Natural killer cell (primary cell): Measurements from ENCODE around the gene IL21. TPM values are rescaled to one million over a fixed set of nuclear protein-coding genes. Genes with fewer than 3 reads are reported as not detected.
"Not testable (repeated sequence)": the region's sequence is repeated elsewhere in the genome, so short reads cannot be mapped to it uniquely, and the experiment has no call there.

Experiments used
- ATAC-seq, 3 donors: fragments of 150-1000 bp in 2 of 3; fragments of 200-7000 bp in 1 of 3; cut with Tn5 transposase; 1 replicate in 1 of 3; 2 replicates in 2 of 3; pipeline ENCODE4 v1.10.0; 2021; ENCODE audit warnings: mild to moderate bottlenecking in 2 of 3, moderate library complexity in 2 of 3
- DNase-seq, 2 donors: peaks; one replicate each; pipeline versions ENCODE4 v3.0.0 to v3.0.0-alpha.2; 2013 to 2021; ENCODE audit warnings: mixed read lengths in 1 of 2
- H3K27ac ChIP-seq: one replicate; pipeline ENCODE4 v1.5.1; 2013; ENCODE audit warnings: mild to moderate bottlenecking, low read length
- H3K27me3 ChIP-seq: one replicate; pipeline ENCODE4 v1.6.1; 2013; ENCODE audit warnings: low read length; ENCODE audit not compliant: control insufficient read depth, insufficient read depth
- H3K36me3 ChIP-seq: one replicate; pipeline ENCODE4 v1.6.1; 2013; ENCODE audit warnings: low read length; ENCODE audit not compliant: control insufficient read depth, insufficient read depth
- H3K4me1 ChIP-seq: one replicate; pipeline ENCODE4 v1.6.1; 2013; ENCODE audit warnings: low read length; ENCODE audit not compliant: control insufficient read depth, insufficient read depth
- H3K4me3 ChIP-seq: one replicate; pipeline ENCODE4 v1.5.1; 2013; ENCODE audit warnings: low read length
- H3K9me3 ChIP-seq: one replicate; pipeline ENCODE4 v1.6.1; 2013; ENCODE audit warnings: low read length; ENCODE audit not compliant: control insufficient read depth, insufficient read depth
- H3K27ac Mint-ChIP-seq, 2 donors: one replicate each; pipeline ENCODE4 v1.8.0; 2022; ENCODE audit warnings: mild to moderate bottlenecking in 2 of 2, mixed read lengths in 2 of 2, moderate library complexity in 1 of 2
- H3K27me3 Mint-ChIP-seq, 2 donors: one replicate each; pipeline ENCODE4 v1.8.0; 2022; ENCODE audit warnings: low read depth in 2 of 2, mixed read lengths in 2 of 2
- H3K36me3 Mint-ChIP-seq: one replicate; pipeline ENCODE4 v1.8.0; 2022; ENCODE audit warnings: mixed read lengths
- H3K4me1 Mint-ChIP-seq, 2 donors: one replicate each; pipeline ENCODE4 v1.8.0; 2022; ENCODE audit warnings: mixed read lengths in 2 of 2
- H3K4me3 Mint-ChIP-seq: one replicate; pipeline ENCODE4 v1.8.0; 2022; ENCODE audit warnings: mild to moderate bottlenecking, moderate library complexity, mixed read lengths
- H3K9me3 Mint-ChIP-seq, 2 donors: one replicate each; pipeline ENCODE4 v1.8.0; 2022; ENCODE audit warnings: mixed read lengths in 2 of 2
- WGBS: methylation state at CpG from one replicate; pipeline ENCODE4 v1.1.7; 2013; ENCODE audit warnings: missing lambda C conversion rate; ENCODE audit not compliant: insufficient coverage; 5-methylcytosine and 5-hydroxymethylcytosine counted together
- intact Hi-C: fragments of 100-400 bp; cut with micrococcal nuclease; formaldehyde crosslinking; loops from one replicate; pipeline ENCODE4 v1.14.2; 2022
- total RNA-seq, 4 donors: library from RNA; stranded (reverse); fragments of 120-200 nt in 1 of 4; gene quantifications; one replicate each; pipeline versions ENCODE4 v1.2.3 to v1.2.4, GENCODE V29; 2013 to 2022
- TF ChIP-seq, protein P1 (sequence below): fragments of 200-600 bp; IDR thresholded peaks from one replicate; pipeline ENCODE4 v1.8.0; 2022; ENCODE audit warnings: antibody characterized with exemption

IL21 gene
- total RNA-seq, 3 donors from 2014 or later (not counting 1 experiment from before 2014, with no cell fraction given) = not detected

DNA sequence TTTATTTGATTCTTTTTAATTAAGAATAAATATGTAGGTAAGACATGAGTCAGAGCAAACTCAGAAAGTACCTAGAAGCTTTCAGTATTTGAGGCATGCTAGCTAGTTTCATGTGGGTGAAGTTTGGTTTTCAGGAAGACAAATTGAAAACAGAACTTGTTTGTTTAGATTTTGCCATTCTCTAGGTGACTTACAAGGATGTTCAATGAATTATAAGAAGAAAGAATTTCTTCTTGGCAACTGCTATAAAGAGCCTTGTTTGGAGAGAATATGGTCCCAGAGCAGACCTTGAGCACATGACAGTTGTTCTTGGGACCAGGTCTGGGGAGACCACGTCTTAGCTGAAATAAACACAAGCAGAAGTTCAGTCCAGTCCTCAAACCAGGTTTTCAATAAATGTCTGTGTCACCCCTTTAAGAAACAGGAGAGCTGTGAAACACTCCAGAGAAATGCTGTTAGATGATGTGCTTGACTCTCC is 38.0 kb upstream of the IL21 start:
- no peaks in the 10 kb centered on the region for H3K36me3 ChIP-seq
- peaks cover 2 to 5% of the 10 kb centered on the region in 2 donors for H3K9me3 Mint-ChIP-seq
- ATAC-seq = no peak
- H3K27ac Mint-ChIP-seq = no peak overlapping the region
- no peak overlapping the region for H3K4me3 ChIP-seq
- 64% methylated on average over 1 of the region's 1 CpG for WGBS
- H3K4me1 ChIP-seq = no peaks in the 10 kb centered on the region
- TF ChIP-seq, protein P1, sequence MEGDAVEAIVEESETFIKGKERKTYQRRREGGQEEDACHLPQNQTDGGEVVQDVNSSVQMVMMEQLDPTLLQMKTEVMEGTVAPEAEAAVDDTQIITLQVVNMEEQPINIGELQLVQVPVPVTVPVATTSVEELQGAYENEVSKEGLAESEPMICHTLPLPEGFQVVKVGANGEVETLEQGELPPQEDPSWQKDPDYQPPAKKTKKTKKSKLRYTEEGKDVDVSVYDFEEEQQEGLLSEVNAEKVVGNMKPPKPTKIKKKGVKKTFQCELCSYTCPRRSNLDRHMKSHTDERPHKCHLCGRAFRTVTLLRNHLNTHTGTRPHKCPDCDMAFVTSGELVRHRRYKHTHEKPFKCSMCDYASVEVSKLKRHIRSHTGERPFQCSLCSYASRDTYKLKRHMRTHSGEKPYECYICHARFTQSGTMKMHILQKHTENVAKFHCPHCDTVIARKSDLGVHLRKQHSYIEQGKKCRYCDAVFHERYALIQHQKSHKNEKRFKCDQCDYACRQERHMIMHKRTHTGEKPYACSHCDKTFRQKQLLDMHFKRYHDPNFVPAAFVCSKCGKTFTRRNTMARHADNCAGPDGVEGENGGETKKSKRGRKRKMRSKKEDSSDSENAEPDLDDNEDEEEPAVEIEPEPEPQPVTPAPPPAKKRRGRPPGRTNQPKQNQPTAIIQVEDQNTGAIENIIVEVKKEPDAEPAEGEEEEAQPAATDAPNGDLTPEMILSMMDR = no peak
- intact Hi-C loops = no loop called here
- H3K27ac ChIP-seq = no peak overlapping the region
- no peak overlapping the region for H3K4me3 Mint-ChIP-seq
- H3K27me3 Mint-ChIP-seq = peaks cover 6 to 7% of the 10 kb centered on the region in 2 donors
- no peaks in the 10 kb centered on the region for H3K36me3 Mint-ChIP-seq
- no peaks in the 10 kb centered on the region for H3K27me3 ChIP-seq
- no peaks in the 10 kb centered on the region for H3K9me3 ChIP-seq
- DNase-seq = no peak
- no peaks in the 10 kb centered on the region for H3K4me1 Mint-ChIP-seq

DNA sequence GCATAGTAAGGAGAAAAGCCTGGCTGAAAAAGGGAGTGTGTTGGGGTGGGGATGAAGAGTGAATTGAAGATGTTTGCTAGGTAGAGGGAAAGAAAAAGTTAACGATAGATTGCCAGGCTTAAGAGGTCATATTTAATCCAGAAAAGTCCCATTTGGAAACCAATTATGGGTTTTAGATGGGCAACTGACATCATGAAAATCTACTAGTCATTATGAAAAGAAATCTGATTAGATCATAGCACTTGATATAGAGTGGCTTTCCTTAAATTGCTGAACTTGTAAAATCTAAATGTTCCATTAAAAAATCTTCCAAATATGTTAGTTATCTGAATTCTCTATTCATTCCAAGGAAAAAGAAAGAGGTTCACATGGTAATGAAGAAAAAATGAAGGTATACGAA is 37.5 kb upstream of the IL21 start:
- intact Hi-C loops = no loop called here
- Mint-ChIP-seq H3K4me1 (no peaks in the 10 kb centered on the region), H3K9me3 (peaks cover 2 to 5% of the 10 kb centered on the region in 2 donors), H3K27ac (no peak overlapping the region), H3K27me3 (peaks cover 5 to 7% of the 10 kb centered on the region in 2 donors), H3K36me3 (no peaks in the 10 kb centered on the region), H3K4me3 (no peak overlapping the region)
- H3K4me3 ChIP-seq = no peak overlapping the region
- no peaks in the 10 kb centered on the region for H3K36me3 ChIP-seq
- no peak overlapping the region for H3K27ac ChIP-seq
- no peaks in the 10 kb centered on the region for H3K9me3 ChIP-seq
- no peak for DNase-seq
- H3K27me3 ChIP-seq = no peaks in the 10 kb centered on the region
- H3K4me1 ChIP-seq = no peaks in the 10 kb centered on the region
- WGBS = 83% methylated on average over 1 of the region's 2 CpGs
- TF ChIP-seq, protein P1 = no peak
- no peak for ATAC-seq

DNA sequence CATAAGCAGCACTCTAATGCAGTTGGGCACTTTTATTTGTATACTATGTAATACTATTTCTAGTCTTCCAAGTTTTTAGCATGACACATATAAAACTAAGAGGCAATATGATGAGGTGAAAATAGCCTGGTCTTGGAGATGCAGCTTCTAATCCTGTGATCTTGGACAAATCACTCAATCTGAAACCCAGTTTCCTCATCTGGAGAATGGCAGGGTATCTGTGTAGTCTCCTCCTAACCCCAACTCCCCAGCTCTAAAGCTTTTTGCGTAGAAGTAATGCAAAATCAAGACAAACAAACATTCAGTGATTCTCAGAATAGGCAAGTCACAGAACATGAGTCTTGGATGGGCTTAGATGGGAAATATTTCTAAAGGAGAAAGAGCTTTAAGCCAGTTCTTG is 36.7 kb upstream of the IL21 start:
- H3K9me3 ChIP-seq = no peaks in the 10 kb centered on the region
- TF ChIP-seq, protein P1 = no peak
- no peak overlapping the region for H3K27ac ChIP-seq
- ATAC-seq (no peak), DNase-seq (no peak)
- H3K4me3 ChIP-seq = no peak overlapping the region
- Mint-ChIP-seq H3K27ac (no peak overlapping the region), H3K9me3 (peaks cover 2 to 5% of the 10 kb centered on the region in 2 donors), H3K36me3 (no peaks in the 10 kb centered on the region), H3K4me1 (no peaks in the 10 kb centered on the region), H3K4me3 (no peak overlapping the region), H3K27me3 (peaks cover 0 to 4% of the 10 kb centered on the region in 2 donors)
- no peaks in the 10 kb centered on the region for H3K27me3 ChIP-seq
- intact Hi-C loops = no loop called here
- no peaks in the 10 kb centered on the region for H3K4me1 ChIP-seq
- H3K36me3 ChIP-seq = no peaks in the 10 kb centered on the region
- WGBS = no CpG with 5 or more reads among the region's 1 CpG

DNA sequence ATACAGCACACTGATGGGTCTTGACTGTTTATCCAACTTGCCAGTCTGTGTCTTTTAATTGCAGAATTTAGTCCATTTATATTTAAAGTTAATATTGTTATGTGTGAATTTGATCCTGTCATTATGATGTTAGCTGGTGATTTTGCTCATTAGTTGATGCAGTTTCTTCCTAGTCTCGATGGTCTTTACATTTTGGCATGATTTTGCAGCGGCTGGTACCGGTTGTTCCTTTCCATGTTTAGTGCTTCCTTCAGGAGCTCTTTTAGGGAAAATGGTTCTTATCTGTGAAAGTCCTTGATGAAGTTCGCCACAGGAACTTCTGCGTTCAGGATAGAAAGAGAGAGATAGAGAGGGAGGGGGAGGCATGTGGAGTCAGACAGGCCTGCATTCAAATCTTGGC is 35.7 kb upstream of the IL21 start:
- WGBS = 71% methylated on average over 4 of the region's 5 CpGs
- H3K4me1 ChIP-seq, H3K36me3 Mint-ChIP-seq, ATAC-seq, DNase-seq, H3K27me3 ChIP-seq, H3K27me3 Mint-ChIP-seq, H3K27ac Mint-ChIP-seq, H3K4me3 ChIP-seq, H3K9me3 Mint-ChIP-seq, intact Hi-C loops, H3K27ac ChIP-seq, H3K4me1 Mint-ChIP-seq, H3K4me3 Mint-ChIP-seq, H3K9me3 ChIP-seq, H3K36me3 ChIP-seq: not testable (repeated sequence)
